ENCODE measurements around the gene ZNF684.

ZNF684 gene

DNA sequence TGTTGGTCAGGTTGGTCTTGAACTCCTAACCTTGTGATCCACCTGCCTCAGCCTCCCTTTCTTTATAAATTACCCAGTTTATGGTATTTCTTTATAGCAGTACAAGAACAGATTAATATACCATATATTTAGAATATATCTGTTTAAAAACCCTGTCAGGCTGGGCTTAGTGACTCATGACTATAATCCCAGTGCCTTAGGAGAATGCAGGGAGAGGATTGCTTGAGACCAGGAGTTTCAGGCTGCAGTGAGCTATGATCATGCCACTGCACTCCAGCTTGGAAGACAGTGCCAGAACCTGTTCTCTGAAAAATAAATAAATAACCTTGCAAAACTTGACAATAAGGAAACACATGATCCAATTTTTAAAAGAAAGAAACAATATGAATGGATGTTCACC, 43.9 kb downstream of the ZNF684 start:
- DNase-seq = no peak

DNA sequence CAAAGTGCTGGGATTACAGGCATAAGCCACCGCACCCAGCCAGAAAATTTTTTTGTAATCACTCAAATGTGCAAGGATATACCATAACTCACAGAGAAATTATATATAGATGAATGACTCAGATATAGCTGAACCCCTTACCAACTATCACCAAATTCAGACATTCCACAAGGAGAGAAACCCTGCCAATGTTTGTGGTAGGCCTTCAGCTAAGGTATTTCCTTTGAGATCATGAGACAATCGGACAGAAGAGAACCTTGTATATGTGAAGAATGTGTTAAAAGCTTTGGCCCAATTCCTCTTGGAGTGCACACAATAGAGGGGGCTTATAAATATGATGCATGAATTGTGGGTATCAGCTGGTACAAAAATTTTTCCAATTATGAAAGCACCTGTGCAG, 50.7 kb downstream of the ZNF684 start:
- DNase-seq = no peak

DNA sequence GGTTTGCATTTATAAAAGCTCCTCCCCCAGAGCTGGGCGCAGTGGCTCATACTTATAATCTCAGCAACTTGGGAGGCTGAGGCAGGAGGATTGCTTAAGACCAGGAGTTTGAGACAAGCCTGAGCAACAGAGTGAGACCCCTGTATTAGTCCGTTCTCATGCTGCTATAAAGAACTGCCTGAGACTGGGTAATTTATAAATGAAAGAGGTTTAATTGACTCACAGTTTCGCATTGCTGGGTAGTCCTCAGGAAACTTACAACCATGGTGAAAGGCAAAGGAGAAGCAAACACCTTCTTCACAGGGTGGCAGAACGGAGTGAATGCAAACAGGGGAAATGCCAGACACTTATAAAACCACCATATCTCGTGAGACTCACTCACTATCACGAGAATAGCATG, 52.5 kb downstream of the ZNF684 start:
- DNase-seq = peak; percentile 12

DNA sequence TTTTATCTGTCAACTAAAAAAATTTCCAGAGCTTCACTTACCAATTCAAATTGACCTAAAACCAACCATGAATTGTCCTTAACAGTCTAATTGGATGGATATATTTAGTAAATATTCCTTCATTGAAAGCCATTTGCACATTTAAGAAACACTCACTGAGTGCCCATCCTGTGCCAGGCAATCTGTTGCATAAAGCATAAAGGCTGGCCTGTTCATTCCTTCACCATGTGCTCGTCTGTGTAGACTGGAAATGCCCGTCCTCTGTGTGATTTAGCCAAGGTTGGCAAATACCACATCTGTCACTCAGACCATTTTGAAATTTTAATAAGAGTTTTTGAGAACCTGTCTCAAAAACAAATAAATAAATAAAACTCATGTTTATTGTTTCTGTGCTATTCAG, 57.1 kb downstream of the ZNF684 start:
- DNase-seq = no peak

DNA sequence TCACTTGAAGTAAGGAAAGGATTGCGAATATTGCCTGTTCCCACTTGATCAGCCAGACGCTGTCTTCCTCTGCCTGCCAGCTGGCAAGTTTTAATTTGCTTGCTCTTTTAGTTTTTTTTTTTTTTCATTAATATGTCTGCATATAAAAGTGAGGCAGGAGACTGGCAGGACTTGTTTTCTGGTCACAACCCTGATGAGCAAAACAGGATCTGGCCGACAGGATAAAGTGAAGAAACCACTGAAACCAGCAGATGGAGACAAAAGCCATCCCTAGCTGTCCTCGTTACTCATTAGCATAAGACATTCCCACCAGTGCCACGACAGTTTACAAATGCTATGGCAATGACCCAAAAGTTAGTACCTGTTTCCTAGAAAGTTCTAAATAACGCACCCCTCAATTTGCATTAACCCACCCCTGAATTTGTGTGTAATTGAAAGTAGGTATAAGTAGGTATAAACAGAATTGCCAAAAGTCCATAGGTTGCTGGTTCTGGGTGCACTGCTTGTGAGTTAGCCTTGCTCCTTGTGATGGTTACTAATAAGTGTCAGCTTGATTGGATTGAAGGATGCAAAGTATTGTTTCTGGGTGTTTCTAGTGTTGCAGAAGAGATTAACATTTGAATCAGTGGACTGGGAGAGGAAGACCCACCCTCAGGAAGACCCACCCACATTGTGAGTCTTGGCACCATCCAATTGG, 60.8 kb downstream of the ZNF684 start:
- peak; percentile 9 for DNase-seq

DNA sequence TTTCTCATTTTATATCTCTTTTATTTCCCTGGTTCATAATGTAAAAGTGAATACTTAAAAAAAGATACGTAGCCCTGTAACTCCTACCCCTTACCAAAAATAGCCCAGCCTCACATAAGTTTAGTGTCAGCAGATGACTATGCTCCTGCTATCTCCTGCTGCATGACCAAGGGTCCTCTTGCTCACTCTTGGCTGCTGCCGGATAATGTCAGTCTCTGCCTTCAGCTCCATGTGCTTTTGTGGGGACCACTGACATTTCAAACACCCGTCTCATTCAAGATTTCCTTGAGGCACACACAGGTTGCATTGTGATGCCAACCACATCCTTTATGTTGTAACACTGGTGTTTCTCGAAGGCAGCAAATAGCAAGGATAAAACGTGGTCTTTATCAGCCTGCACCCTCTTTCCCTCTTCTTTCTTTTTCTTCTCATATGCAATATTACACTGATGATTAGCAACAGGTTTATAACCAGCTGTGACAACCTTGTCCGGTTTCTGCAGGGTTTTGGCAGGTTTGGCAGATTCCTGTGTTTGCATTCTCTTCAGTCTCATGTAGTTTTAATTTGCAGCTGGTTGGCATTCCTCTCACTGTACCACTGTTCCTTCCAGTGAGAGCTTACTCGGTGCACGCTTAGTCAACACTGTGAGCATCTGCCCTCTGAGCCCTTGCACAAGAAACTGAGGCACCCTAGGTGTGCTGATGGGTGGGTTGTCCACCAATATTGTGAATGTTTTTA, 62.2 kb downstream of the ZNF684 start:
- DNase-seq = no peak

DNA sequence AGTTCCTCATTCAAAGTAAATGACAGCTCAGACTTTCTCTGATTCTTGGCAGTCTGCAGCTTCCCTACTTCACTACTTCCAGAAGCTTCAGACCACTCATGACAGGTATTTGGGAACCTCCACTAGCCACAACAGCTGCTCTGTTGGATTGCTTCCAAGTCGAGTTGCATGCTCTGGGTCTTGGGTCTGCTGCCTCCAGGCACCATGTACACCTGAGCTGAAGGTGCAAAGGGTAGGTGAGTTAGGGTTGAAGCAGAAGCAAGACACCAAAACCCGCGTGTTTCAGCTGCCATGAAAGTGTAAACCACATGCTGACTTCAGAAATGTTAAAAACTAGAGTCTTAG, 62.7 kb downstream of the ZNF684 start:
- DNase-seq = no peak

DNA sequence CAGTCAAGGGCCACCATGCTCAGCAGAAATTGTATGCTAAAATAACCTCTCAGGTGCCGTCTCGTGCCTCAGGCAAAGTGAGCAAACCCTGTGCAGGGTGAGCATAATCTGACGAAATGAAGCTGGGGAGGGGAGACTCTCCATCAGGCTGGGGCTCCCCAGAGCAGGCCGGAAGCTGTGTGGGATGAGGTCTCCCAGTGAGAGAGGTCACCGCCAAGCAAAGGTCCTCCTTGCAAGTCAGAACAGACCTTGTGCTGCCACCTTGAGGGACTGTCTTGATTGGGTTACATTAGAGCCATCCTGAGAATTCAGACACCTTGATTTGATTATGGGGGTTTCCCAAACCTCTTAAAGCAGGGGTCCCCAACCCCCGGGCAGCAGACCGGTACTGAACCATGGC, 64.2 kb downstream of the ZNF684 start:
- no peak for DNase-seq
